K562 (cell line): Measurements from ENCODE around the gene AMT. TPM values are rescaled to one million over a fixed set of nuclear protein-coding genes. Genes with fewer than 3 reads are reported as not detected.

ENCODE experiments used
- ATAC-seq: fragments of 200-7000 bp; cut with Tn5 transposase; 3 replicates; pipeline ENCODE4 v1.9.1; 2020; ENCODE audit warnings: moderate library complexity
- BruUV-seq: library from RNA; stranded (reverse); fragments of 400-500 nt; replicated peaks from 2 replicates; lab custom pipeline; 2021; lab: Mats Ljungman, UMichigan
- CTCF ChIA-PET: fragments of 300-600 bp; formaldehyde crosslinking; extraction: SDS; loops from one replicate; lab custom pipeline; 2021; ENCODE audit warnings: low intra/inter-chr PET ratio; lab: Yijun Ruan, JAX
- POLR2A ChIA-PET: fragments of 300-600, 350-650 bp; sonication (Branson Sonifier 250); formaldehyde crosslinking; extraction: SDS; loops from one replicate; lab custom pipeline; 2021; ENCODE audit warnings: antibody characterized with exemption, inconsistent platforms; lab: Yijun Ruan, JAX
- DNase-seq, 4 experiments: peaks; one replicate each; pipeline versions ENCODE4 v3.0.0 to v3.0.0-alpha.2; 2011 to 2018; ENCODE audit warnings: low spot score in 3 of 4, mixed read lengths in 3 of 4; ENCODE audit errors: extremely low read depth in 1 of 4
- FAIRE-seq: peaks from 2 replicates; lab custom pipeline; 2011; peaks lifted over from hg19 to GRCh38; lab: Jason Lieb, UNC
- H2AFZ ChIP-seq: 2 replicates; pipeline ENCODE4 v1.6.0; 2011; ENCODE audit warnings: low read depth, low read length, control low read depth, inconsistent platforms
- H3K27ac ChIP-seq: fragments of 200-600 bp; 3 replicates; pipeline ENCODE4 v1.8.0; 2011; ENCODE audit warnings: low read depth, mild to moderate bottlenecking, control low read depth, inconsistent platforms, low read length, moderate library complexity, mixed read lengths; ENCODE audit errors: extremely low read depth
- H3K27me3 ChIP-seq, 2 experiments: fragments of 300-600 bp in 1 of 2; 2 replicates in 1 of 2; 3 replicates in 1 of 2; pipeline versions ENCODE4 v1.6.0 to v1.8.0; 2011; ENCODE audit warnings: inconsistent platforms in 2 of 2, low read length in 2 of 2, mild to moderate bottlenecking in 1 of 2, mixed read lengths in 1 of 2, moderate library complexity in 1 of 2; ENCODE audit not compliant: control insufficient read depth in 2 of 2, insufficient read depth in 2 of 2
- H3K36me3 ChIP-seq: fragments of 300-600 bp; 3 replicates; pipeline ENCODE4 v1.8.0; 2011; ENCODE audit warnings: mild to moderate bottlenecking, low read length, inconsistent platforms; ENCODE audit not compliant: control insufficient read depth, insufficient read depth
- H3K4me1 ChIP-seq, 2 experiments: fragments of 200-600 bp in 1 of 2; replicated peaks in 1 of 2; 2 replicates in 1 of 2; 3 replicates in 1 of 2; pipeline versions ENCODE4 v1.5.1 to v1.8.0; 2011; ENCODE audit warnings: inconsistent platforms in 2 of 2, low read length in 2 of 2, mild to moderate bottlenecking in 1 of 2, mixed read lengths in 1 of 2, moderate library complexity in 1 of 2; ENCODE audit not compliant: control insufficient read depth in 2 of 2, insufficient read depth in 2 of 2
- H3K4me2 ChIP-seq: 2 replicates; pipeline ENCODE4 v1.6.1; 2011; ENCODE audit warnings: low read length, control low read depth, inconsistent platforms, mixed read lengths; ENCODE audit not compliant: insufficient read depth
- H3K4me3 ChIP-seq: fragments of 200-600 bp; sonication (generic), shearing (Covaris generic); 2 replicates; pipeline ENCODE4 v1.5.1; 2016; ENCODE audit warnings: control low read depth, inconsistent platforms
- H3K79me2 ChIP-seq: fragments of 200-600 bp; 3 replicates; pipeline ENCODE4 v1.8.0; 2011; ENCODE audit warnings: low read length, inconsistent platforms; ENCODE audit not compliant: control insufficient read depth, insufficient read depth
- H3K9ac ChIP-seq, 2 experiments: 2 replicates each; pipeline versions ENCODE4 v1.6.0 to v1.6.1; 2011; ENCODE audit warnings: low read depth in 2 of 2, low read length in 2 of 2, control low read depth in 1 of 2, inconsistent platforms in 1 of 2, mild to moderate bottlenecking in 1 of 2, mixed read lengths in 1 of 2; ENCODE audit not compliant: insufficient read depth in 1 of 2
- H3K9me1 ChIP-seq: one replicate; pipeline ENCODE4 v1.6.0; 2011; ENCODE audit warnings: inconsistent platforms, mild to moderate bottlenecking, low read length, moderate library complexity; ENCODE audit not compliant: control insufficient read depth, insufficient read depth
- H3K9me3 ChIP-seq: replicated peaks from 2 replicates; pipeline ENCODE4 v1.5.1; 2011; ENCODE audit warnings: low read depth, low read length, inconsistent platforms; ENCODE audit not compliant: control insufficient read depth, insufficient read depth
- H4K20me1 ChIP-seq: replicated peaks from 2 replicates; pipeline ENCODE4 v1.6.1; 2011; ENCODE audit warnings: low read length, inconsistent platforms, mixed read lengths; ENCODE audit not compliant: control insufficient read depth, insufficient read depth
- ADNP ChIP-seq: fragments of 200-800 bp; sonication (Bioruptor generic); IDR thresholded peaks from 2 replicates; pipeline ENCODE4 v1.6.1; 2016; ENCODE audit warnings: missing genetic modification characterization, missing compliant biosample characterization
- ARID3A ChIP-seq: IDR thresholded peaks from 2 replicates; pipeline ENCODE4 v1.6.1; 2012; ENCODE audit warnings: low read depth, low read length, improper control_type of control experiment, borderline replicate concordance
- CHD1 ChIP-seq: fragments of 200-600 bp; sonication (generic); IDR thresholded peaks from one replicate; pipeline ENCODE4 v1.6.1; 2012; ENCODE audit warnings: mild to moderate bottlenecking, moderate library complexity, low read length, inconsistent platforms
- CREB1 ChIP-seq, 2 experiments: sonication (generic) in 1 of 2; formaldehyde crosslinking in 1 of 2; IDR thresholded peaks; 2 replicates each; pipeline versions ENCODE4 v1.6.1 to v1.8.0; 2012 to 2022; ENCODE audit warnings: inconsistent platforms in 1 of 2, mild to moderate bottlenecking in 1 of 2, missing genetic modification reagents in 1 of 2, moderate library complexity in 1 of 2
- KLF6 ChIP-seq: fragments of 250-450 bp; sonication (Bioruptor Pico); IDR thresholded peaks from 2 replicates; pipeline ENCODE4 v1.4.0; 2020; ENCODE audit warnings: mild to moderate bottlenecking, moderate library complexity, borderline replicate concordance
- MEF2A ChIP-seq: IDR thresholded peaks from 2 replicates; pipeline ENCODE4 v1.6.1; 2011; ENCODE audit warnings: low read depth, mild to moderate bottlenecking, low read length, moderate library complexity; ENCODE audit not compliant: control insufficient read depth
- MIER1 ChIP-seq: fragments of 450-650 bp; IDR thresholded peaks from 2 replicates; pipeline ENCODE4 v1.6.1; 2016; ENCODE audit warnings: antibody characterized with exemption, mild to moderate bottlenecking, low read depth
- NR2C1 ChIP-seq, 2 experiments: fragments of 450-650 bp; IDR thresholded peaks; 2 replicates each; pipeline ENCODE4 v1.6.1; 2017; ENCODE audit warnings: mild to moderate bottlenecking in 2 of 2, antibody characterized with exemption in 1 of 2, inconsistent platforms in 1 of 2, missing compliant biosample characterization in 1 of 2, missing genetic modification characterization in 1 of 2
- PML ChIP-seq: IDR thresholded peaks from 2 replicates; pipeline ENCODE4 v1.6.1; 2012; ENCODE audit warnings: low read length, inconsistent platforms
- RUNX1 ChIP-seq: sonication (generic); IDR thresholded peaks from 2 replicates; pipeline ENCODE4 v1.6.1; 2016; ENCODE audit warnings: antibody characterized with exemption, low read depth
- SP1 ChIP-seq: sonication (generic); formaldehyde crosslinking; IDR thresholded peaks from 2 replicates; pipeline ENCODE4 v1.8.1; 2022; ENCODE audit warnings: mild to moderate bottlenecking, missing genetic modification reagents
- ZNF407 ChIP-seq: fragments of 450-650 bp; IDR thresholded peaks from 2 replicates; pipeline ENCODE4 v1.6.1; 2016; ENCODE audit warnings: low read depth
- ZNF79 ChIP-seq: fragments of 250-450 bp; sonication (Bioruptor Pico); IDR thresholded peaks from 2 replicates; pipeline ENCODE4 v1.4.0; 2020; ENCODE audit warnings: low read depth, mild to moderate bottlenecking, moderate library complexity
- WGBS: fragments of 100-300 bp; shearing (Covaris generic); methylation state at CpG from one replicate; pipeline ENCODE4 v1.1.6; 2016; ENCODE audit warnings: low coverage, mixed read lengths; ENCODE audit not compliant: insufficient coverage; ENCODE audit errors: missing lambda C conversion rate; 5-methylcytosine and 5-hydroxymethylcytosine counted together
- in situ Hi-C: fragments of 300-500 bp; cut with MboI; formaldehyde crosslinking; loops from 4 replicates; pipeline ENCODE4 v1.15.0; 2018; ENCODE audit warnings: inconsistent platforms, mixed read lengths
- intact Hi-C: fragments of 100-400 bp; cut with micrococcal nuclease; formaldehyde crosslinking; loops from 2 replicates; pipeline ENCODE4 v1.14.2; 2022
- polyA plus RNA-seq, 8 experiments: library from polyadenylated mRNA; depleted of rRNA in 4 of 8; stranded (reverse) in 5 of 8; unstranded in 3 of 8; fragments of >200 nt; fragmentation: Nextera tagmentation in 2 of 8; fragmentation: Illumina TruSeq in 1 of 8; extraction: Ambion mirVana in 2 of 8; extraction: Trizol in 1 of 8; gene quantifications; 2 replicates each; pipeline versions ENCODE4 v1.2.1 to v1.2.3, GENCODE V29; 2011 to 2014; ENCODE audit warnings: inconsistent platforms in 1 of 8, missing spikeins in 1 of 8
- total RNA-seq, 7 experiments: library from RNA; depleted of rRNA in 6 of 7; stranded (reverse); fragments of >200 nt in 6 of 7; fragmentation: Illumina TruSeq in 2 of 7; extraction: Trizol in 2 of 7; gene quantifications; 2 replicates each; pipeline versions ENCODE4 v1.2.1 to v1.2.3, GENCODE V29; 2011 to 2021; ENCODE audit warnings: low replicate concordance in 1 of 7

The AMT gene
- total and polyA plus RNA-seq, 9 of the 15 experiments (the other 6 are each of a cell fraction or from before 2014, with no cell fraction given), result 0.14 to 2.1 (median 0.52) TPM

GRCh38 chr3:49383387-49383786 is 38.9 kb downstream of the AMT start:
- WGBS, result 42% methylated on average over 3 of the region's 5 CpGs
- H4K20me1 ChIP-seq, result peaks cover 16% of the 10 kb centered on the region
- no peak overlapping the region for H3K4me3 ChIP-seq
- H3K9me1 ChIP-seq, result no peaks in the 10 kb centered on the region
- no peaks in the 10 kb centered on the region for H3K27me3 ChIP-seq
- no peak overlapping the region for H3K27ac ChIP-seq
- H3K9ac ChIP-seq, result no peak overlapping the region
- ChIA-PET CTCF (no interaction called here), POLR2A (interaction anchor here (0.6 kb wide), 1 partner anchor 12 kb away, joined by 4 read pairs; no protein-coding TSS in a partner anchor)
- H3K9me3 ChIP-seq, result no peaks in the 10 kb centered on the region
- intact Hi-C loops, result loop anchor here (5.0 kb wide), 1 partner anchor 41 kb away; the partner anchor contains the start of gene USP4
- BruUV-seq, result no TSS peak
- ATAC-seq, result no peak
- no peak for FAIRE-seq
- no peak overlapping the region for H3K4me2 ChIP-seq
- DNase-seq, result no peak
- peaks cover 90% of the 10 kb centered on the region for H3K79me2 ChIP-seq
- no peak overlapping the region for H2AFZ ChIP-seq
- in situ Hi-C loops, result no loop called here
- H3K36me3 ChIP-seq, result peaks cover 4% of the 10 kb centered on the region; the same call in 2 of the 3 replicates
- H3K4me1 ChIP-seq, result peaks cover 4 to 15% of the 10 kb centered on the region in 2 experiments; a peak in 4 of 5 replicates
- TF ChIP-seq ZNF407 (no peak), CHD1 (no peak), ZNF79 (CRISPR knock-in tag) (no peak), MEF2A (no peak), NR2C1 (IDR thresholded peaks at IDR 0.05) (no peak), NR2C1 (tag; IDR thresholded peaks at IDR 0.05) (no peak), ADNP (no peak), ARID3A (no peak), RUNX1 (no peak), CREB1 (IDR thresholded peaks at IDR 0.05) (no peak), CREB1 (CRISPR knock-in tag; IDR thresholded peaks at IDR 0.05) (no peak), PML (no peak), MIER1 (no peak), KLF6 (CRISPR knock-in tag) (no peak), SP1 (no peak)
